K562 (cell line): ENCODE data around the gene CEND1. TPM values are rescaled to one million over a fixed set of nuclear protein-coding genes. Genes with fewer than 3 reads are reported as not detected.
A peak's percentile ranks its signal among the peaks of the same experiment; 100 is the strongest.

ENCODE experiments used
- ATAC-seq: fragments of 200-7000 bp; cut with Tn5 transposase; 3 replicates; pipeline ENCODE4 v1.9.1; 2020; ENCODE audit warnings: moderate library complexity
- BruUV-seq: library from RNA; stranded (reverse); fragments of 400-500 nt; replicated peaks from 2 replicates; lab custom pipeline; 2021; lab: Mats Ljungman, UMichigan
- CTCF ChIA-PET: fragments of 300-600 bp; formaldehyde crosslinking; extraction: SDS; loops from one replicate; lab custom pipeline; 2021; ENCODE audit warnings: low intra/inter-chr PET ratio; lab: Yijun Ruan, JAX
- POLR2A ChIA-PET: fragments of 300-600, 350-650 bp; sonication (Branson Sonifier 250); formaldehyde crosslinking; extraction: SDS; loops from one replicate; lab custom pipeline; 2021; ENCODE audit warnings: antibody characterized with exemption, inconsistent platforms; lab: Yijun Ruan, JAX
- DNase-seq, 4 experiments: peaks; one replicate each; pipeline versions ENCODE4 v3.0.0 to v3.0.0-alpha.2; 2011 to 2018; ENCODE audit warnings: low spot score in 3 of 4, mixed read lengths in 3 of 4; ENCODE audit errors: extremely low read depth in 1 of 4
- FAIRE-seq: peaks from 2 replicates; lab custom pipeline; 2011; peaks lifted over from hg19 to GRCh38; lab: Jason Lieb, UNC
- H2AFZ ChIP-seq: 2 replicates; pipeline ENCODE4 v1.6.0; 2011; ENCODE audit warnings: low read depth, low read length, control low read depth, inconsistent platforms
- H3K27ac ChIP-seq: fragments of 200-600 bp; 3 replicates; pipeline ENCODE4 v1.8.0; 2011; ENCODE audit warnings: low read depth, mild to moderate bottlenecking, control low read depth, inconsistent platforms, low read length, moderate library complexity, mixed read lengths; ENCODE audit errors: extremely low read depth
- H3K27me3 ChIP-seq, 2 experiments: fragments of 300-600 bp in 1 of 2; 2 replicates in 1 of 2; 3 replicates in 1 of 2; pipeline versions ENCODE4 v1.6.0 to v1.8.0; 2011; ENCODE audit warnings: inconsistent platforms in 2 of 2, low read length in 2 of 2, mild to moderate bottlenecking in 1 of 2, mixed read lengths in 1 of 2, moderate library complexity in 1 of 2; ENCODE audit not compliant: control insufficient read depth in 2 of 2, insufficient read depth in 2 of 2
- H3K36me3 ChIP-seq: fragments of 300-600 bp; 3 replicates; pipeline ENCODE4 v1.8.0; 2011; ENCODE audit warnings: mild to moderate bottlenecking, low read length, inconsistent platforms; ENCODE audit not compliant: control insufficient read depth, insufficient read depth
- H3K4me1 ChIP-seq, 2 experiments: fragments of 200-600 bp in 1 of 2; replicated peaks in 1 of 2; 2 replicates in 1 of 2; 3 replicates in 1 of 2; pipeline versions ENCODE4 v1.5.1 to v1.8.0; 2011; ENCODE audit warnings: inconsistent platforms in 2 of 2, low read length in 2 of 2, mild to moderate bottlenecking in 1 of 2, mixed read lengths in 1 of 2, moderate library complexity in 1 of 2; ENCODE audit not compliant: control insufficient read depth in 2 of 2, insufficient read depth in 2 of 2
- H3K4me2 ChIP-seq: 2 replicates; pipeline ENCODE4 v1.6.1; 2011; ENCODE audit warnings: low read length, control low read depth, inconsistent platforms, mixed read lengths; ENCODE audit not compliant: insufficient read depth
- H3K4me3 ChIP-seq: fragments of 200-600 bp; sonication (generic), shearing (Covaris generic); 2 replicates; pipeline ENCODE4 v1.5.1; 2016; ENCODE audit warnings: control low read depth, inconsistent platforms
- H3K79me2 ChIP-seq: fragments of 200-600 bp; 3 replicates; pipeline ENCODE4 v1.8.0; 2011; ENCODE audit warnings: low read length, inconsistent platforms; ENCODE audit not compliant: control insufficient read depth, insufficient read depth
- H3K9ac ChIP-seq, 2 experiments: 2 replicates each; pipeline versions ENCODE4 v1.6.0 to v1.6.1; 2011; ENCODE audit warnings: low read depth in 2 of 2, low read length in 2 of 2, control low read depth in 1 of 2, inconsistent platforms in 1 of 2, mild to moderate bottlenecking in 1 of 2, mixed read lengths in 1 of 2; ENCODE audit not compliant: insufficient read depth in 1 of 2
- H3K9me1 ChIP-seq: one replicate; pipeline ENCODE4 v1.6.0; 2011; ENCODE audit warnings: inconsistent platforms, mild to moderate bottlenecking, low read length, moderate library complexity; ENCODE audit not compliant: control insufficient read depth, insufficient read depth
- H3K9me3 ChIP-seq: replicated peaks from 2 replicates; pipeline ENCODE4 v1.5.1; 2011; ENCODE audit warnings: low read depth, low read length, inconsistent platforms; ENCODE audit not compliant: control insufficient read depth, insufficient read depth
- H4K20me1 ChIP-seq: replicated peaks from 2 replicates; pipeline ENCODE4 v1.6.1; 2011; ENCODE audit warnings: low read length, inconsistent platforms, mixed read lengths; ENCODE audit not compliant: control insufficient read depth, insufficient read depth
- CREBBP ChIP-seq: IDR thresholded peaks from one replicate; pipeline ENCODE4 v1.6.1; 2012; ENCODE audit warnings: low read depth, mild to moderate bottlenecking, control low read depth, inconsistent platforms, low read length
- ESRRA ChIP-seq: fragments of 450-650 bp; IDR thresholded peaks from 2 replicates; pipeline ENCODE4 v1.6.1; 2014; ENCODE audit warnings: low read depth, mild to moderate bottlenecking, moderate library complexity, borderline replicate concordance
- PKNOX1 ChIP-seq: fragments of 450-650 bp; IDR thresholded peaks from 2 replicates; pipeline ENCODE4 v1.6.1; 2016
- POLR2A ChIP-seq: fragments of 450-650 bp; conservative IDR thresholded peaks from 2 replicates; pipeline ENCODE4 v1.6.1; 2016
- POLR2G ChIP-seq: fragments of 200-400 bp; formaldehyde crosslinking; IDR thresholded peaks from 2 replicates; pipeline ENCODE4 v1.6.1; 2017; ENCODE audit warnings: low read depth, mild to moderate bottlenecking, antibody characterized with exemption, low read length, moderate library complexity
- RBFOX2 ChIP-seq: fragments of 200-400 bp; formaldehyde crosslinking; IDR thresholded peaks from 2 replicates; pipeline ENCODE4 v1.6.1; 2017; ENCODE audit warnings: low read depth, mild to moderate bottlenecking, low read length, moderate library complexity
- THRB ChIP-seq: fragments of 450-650 bp; formaldehyde crosslinking; conservative IDR thresholded peaks from 2 replicates; pipeline ENCODE4 v1.4.0; 2022; ENCODE audit warnings: mild to moderate bottlenecking, missing genetic modification characterization
- ZBTB34 ChIP-seq: fragments of 250-450 bp; sonication (Bioruptor Pico); IDR thresholded peaks from 2 replicates; pipeline ENCODE4 v1.8.0; 2021; ENCODE audit warnings: mild to moderate bottlenecking, moderate library complexity
- ZNF586 ChIP-seq: fragments of 450-650 bp; formaldehyde crosslinking; conservative IDR thresholded peaks from 2 replicates; pipeline ENCODE4 v1.4.0; 2020; ENCODE audit warnings: mild to moderate bottlenecking, moderate library complexity
- WGBS: fragments of 100-300 bp; shearing (Covaris generic); methylation state at CpG from one replicate; pipeline ENCODE4 v1.1.6; 2016; ENCODE audit warnings: low coverage, mixed read lengths; ENCODE audit not compliant: insufficient coverage; ENCODE audit errors: missing lambda C conversion rate; 5-methylcytosine and 5-hydroxymethylcytosine counted together
- in situ Hi-C: fragments of 300-500 bp; cut with MboI; formaldehyde crosslinking; loops from 4 replicates; pipeline ENCODE4 v1.15.0; 2018; ENCODE audit warnings: inconsistent platforms, mixed read lengths
- intact Hi-C: fragments of 100-400 bp; cut with micrococcal nuclease; formaldehyde crosslinking; loops from 2 replicates; pipeline ENCODE4 v1.14.2; 2022
- polyA plus RNA-seq, 8 experiments: library from polyadenylated mRNA; depleted of rRNA in 4 of 8; stranded (reverse) in 5 of 8; unstranded in 3 of 8; fragments of >200 nt; fragmentation: Nextera tagmentation in 2 of 8; fragmentation: Illumina TruSeq in 1 of 8; extraction: Ambion mirVana in 2 of 8; extraction: Trizol in 1 of 8; gene quantifications; 2 replicates each; pipeline versions ENCODE4 v1.2.1 to v1.2.3, GENCODE V29; 2011 to 2014; ENCODE audit warnings: inconsistent platforms in 1 of 8, missing spikeins in 1 of 8
- total RNA-seq, 7 experiments: library from RNA; depleted of rRNA in 6 of 7; stranded (reverse); fragments of >200 nt in 6 of 7; fragmentation: Illumina TruSeq in 2 of 7; extraction: Trizol in 2 of 7; gene quantifications; 2 replicates each; pipeline versions ENCODE4 v1.2.1 to v1.2.3, GENCODE V29; 2011 to 2021; ENCODE audit warnings: low replicate concordance in 1 of 7

CEND1 gene
- total and polyA plus RNA-seq, 9 of the 15 experiments (the other 6 are each of a cell fraction or from before 2014, with no cell fraction given) = 0.13 to 0.18 (median 0.16) TPM; not detected in 6

- peak overlapping the region; percentile 41; the same call in 2 of the 3 replicates for H3K27ac ChIP-seq
- peaks cover 65% of the 10 kb centered on the region; the same call in 2 of the 3 replicates for H3K36me3 ChIP-seq
- no TSS peak for BruUV-seq
- H3K79me2 ChIP-seq = peaks cover 78% of the 10 kb centered on the region
- H2AFZ ChIP-seq = no peak overlapping the region
- intact Hi-C loops (no loop called here), in situ Hi-C loops (no loop called here)
- H3K9me3 ChIP-seq = no peaks in the 10 kb centered on the region
- DNase-seq = no peak
- H3K4me1 ChIP-seq = peaks cover 26 to 81% of the 10 kb centered on the region in 2 experiments; a peak in 4 of 5 replicates
- TF ChIP-seq ZNF586 (CRISPR knock-in tag) (no peak), PKNOX1 (no peak), CREBBP (no peak), POLR2G (peak; percentile 62), POLR2A (no peak), RBFOX2 (peak; percentile 65), THRB (CRISPR knock-in tag) (peak; percentile 86), ZBTB34 (CRISPR knock-in tag) (no peak), ESRRA (no peak)
- POLR2A ChIA-PET = interaction anchor here (0.6 to 1.0 kb wide), 2 partner anchors 12 to 23 kb away, joined by 3 read pairs; no protein-coding TSS in a partner anchor
- ATAC-seq = no peak
- H3K9ac ChIP-seq = peak overlapping the region in 1 of 2 experiments; percentile 83; a peak in 2 of 4 replicates
- no peak overlapping the region for H3K4me3 ChIP-seq
- no peaks in the 10 kb centered on the region for H3K27me3 ChIP-seq
- peaks cover 4% of the 10 kb centered on the region for H3K9me1 ChIP-seq
- CTCF ChIA-PET = no interaction called here
- peaks cover 7% of the 10 kb centered on the region for H4K20me1 ChIP-seq
- no peak for FAIRE-seq
- 80% methylated on average over 7 of the region's 8 CpGs for WGBS
- H3K4me2 ChIP-seq = no peak overlapping the region
These were observed 48.1 kb upstream of the CEND1 start for GRCh38 chr11:837990-838307.
